Common myeloid progenitor, CD34-positive (primary cell): Measurements from ENCODE around the gene CCNO.

Experiments used
- CTCF ChIA-PET: fragments of 350-600 bp; sonication (Branson Sonifier 250); formaldehyde crosslinking; loops from one replicate; lab custom pipeline; 2021; ENCODE audit warnings: antibody characterized with exemption; lab: Charles Lee
- POLR2A ChIA-PET: fragments of 350-600 bp; sonication (Branson Sonifier 250); formaldehyde crosslinking; loops from one replicate; lab custom pipeline; 2021; ENCODE audit warnings: antibody characterized with exemption; lab: Charles Lee
- DNase-seq, 3 donors: peaks; one replicate each; pipeline versions ENCODE4 v3.0.0 to v3.0.0-alpha.2; 2013
- H3K27ac ChIP-seq, 2 experiments: 1 replicate in 1 of 2; 2 replicates in 1 of 2; pipeline ENCODE4 v1.7.0; 2013; ENCODE audit warnings: inconsistent platforms in 2 of 2, low read length in 2 of 2, mild to moderate bottlenecking in 2 of 2, low read depth in 1 of 2, moderate library complexity in 1 of 2; ENCODE audit not compliant: severe bottlenecking in 2 of 2, insufficient read depth in 1 of 2, poor library complexity in 1 of 2
- H3K27me3 ChIP-seq, 5 experiments: replicated peaks in 2 of 5; 1 replicate in 3 of 5; 2 replicates in 2 of 5; pipeline versions ENCODE4 v1.6.1 to v1.7.0; 2013; ENCODE audit warnings: low read length in 4 of 5, mild to moderate bottlenecking in 2 of 5, moderate library complexity in 2 of 5, inconsistent platforms in 1 of 5; ENCODE audit not compliant: insufficient read depth in 5 of 5, control insufficient read depth in 4 of 5
- H3K36me3 ChIP-seq, 4 experiments: 1 replicate in 2 of 4; 2 replicates in 2 of 4; pipeline versions ENCODE4 v1.6.1 to v1.7.0; 2013; ENCODE audit warnings: low read length in 3 of 4, control low read depth in 1 of 4, mild to moderate bottlenecking in 1 of 4; ENCODE audit not compliant: control insufficient read depth in 4 of 4, insufficient read depth in 4 of 4
- H3K4me1 ChIP-seq, 4 experiments: 1 replicate in 3 of 4; 2 replicates in 1 of 4; pipeline versions ENCODE4 v1.6.1 to v1.7.1; 2013; ENCODE audit warnings: low read length in 3 of 4, mild to moderate bottlenecking in 3 of 4, control low read depth in 1 of 4, inconsistent platforms in 1 of 4, moderate library complexity in 1 of 4; ENCODE audit not compliant: control insufficient read depth in 4 of 4, insufficient read depth in 4 of 4; ENCODE audit errors: control extremely low read depth in 1 of 4
- H3K4me3 ChIP-seq, 7 experiments: 1 replicate in 4 of 7; 2 replicates in 3 of 7; pipeline versions ENCODE4 v1.5.1 to v1.7.0; 2013; ENCODE audit warnings: mild to moderate bottlenecking in 7 of 7, low read length in 6 of 7, moderate library complexity in 6 of 7, inconsistent platforms in 2 of 7, low read depth in 2 of 7, control low read depth in 1 of 7; ENCODE audit not compliant: insufficient read depth in 4 of 7, control insufficient read depth in 1 of 7; ENCODE audit errors: extremely low read depth in 1 of 7
- H3K9me3 ChIP-seq, 5 experiments: 1 replicate in 4 of 5; 2 replicates in 1 of 5; pipeline versions ENCODE4 v1.6.1 to v1.7.1; 2013; ENCODE audit warnings: low read length in 4 of 5, mild to moderate bottlenecking in 2 of 5, inconsistent platforms in 1 of 5, low read depth in 1 of 5, moderate library complexity in 1 of 5; ENCODE audit not compliant: control insufficient read depth in 4 of 5, insufficient read depth in 2 of 5; ENCODE audit errors: control extremely low read depth in 1 of 5
- WGBS: methylation state at CpG from one replicate; pipeline ENCODE4 v1.1.5; 2013; ENCODE audit not compliant: insufficient coverage; 5-methylcytosine and 5-hydroxymethylcytosine counted together

CCNO gene

DNA sequence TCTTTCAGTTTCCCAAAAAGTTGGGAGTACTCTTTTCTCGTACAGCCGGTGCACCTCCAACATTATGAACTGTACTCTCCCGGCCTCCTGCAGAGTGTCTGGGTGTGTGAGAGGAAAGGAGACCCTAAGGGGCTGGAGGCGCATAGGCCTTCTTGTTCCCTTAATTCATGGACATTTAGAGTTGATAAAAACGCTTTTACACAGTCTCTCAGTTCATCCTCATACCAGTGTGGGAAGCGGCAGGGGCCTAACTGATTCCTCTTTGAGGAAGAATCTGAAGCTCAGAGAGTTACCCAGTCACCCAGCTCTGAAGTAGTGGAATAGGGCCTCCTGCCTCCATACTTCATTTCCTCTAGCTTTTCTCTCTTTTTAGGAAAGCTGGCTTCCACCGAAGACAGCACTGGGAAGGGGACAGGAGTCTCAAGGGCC is 9.6 kb downstream of the CCNO start:
- peaks cover 52 to 100% (median 71%) of the 10 kb centered on the region in 5 experiments for H3K27me3 ChIP-seq
- ChIA-PET POLR2A (no interaction called here), CTCF (interaction anchor here (0.9 to 3.8 kb wide), 3 partner anchors 9 to 48 kb away, joined by 5 to 17 read pairs (median 6); no protein-coding TSS in a partner anchor)
- H3K36me3 ChIP-seq: no peaks in the 10 kb centered on the region
- H3K27ac ChIP-seq: no peak overlapping the region
- DNase-seq: no peak
- H3K9me3 ChIP-seq: peaks cover 0 to 7% (median 0%) of the 10 kb centered on the region in 5 experiments
- peaks cover 0 to 42% (median 33%) of the 10 kb centered on the region in 4 experiments for H3K4me1 ChIP-seq
- H3K4me3 ChIP-seq: peak overlapping the region in 2 of 7 experiments; percentile 19 to 37
- 0% methylated on average over 1 of the region's 7 CpGs for WGBS

DNA sequence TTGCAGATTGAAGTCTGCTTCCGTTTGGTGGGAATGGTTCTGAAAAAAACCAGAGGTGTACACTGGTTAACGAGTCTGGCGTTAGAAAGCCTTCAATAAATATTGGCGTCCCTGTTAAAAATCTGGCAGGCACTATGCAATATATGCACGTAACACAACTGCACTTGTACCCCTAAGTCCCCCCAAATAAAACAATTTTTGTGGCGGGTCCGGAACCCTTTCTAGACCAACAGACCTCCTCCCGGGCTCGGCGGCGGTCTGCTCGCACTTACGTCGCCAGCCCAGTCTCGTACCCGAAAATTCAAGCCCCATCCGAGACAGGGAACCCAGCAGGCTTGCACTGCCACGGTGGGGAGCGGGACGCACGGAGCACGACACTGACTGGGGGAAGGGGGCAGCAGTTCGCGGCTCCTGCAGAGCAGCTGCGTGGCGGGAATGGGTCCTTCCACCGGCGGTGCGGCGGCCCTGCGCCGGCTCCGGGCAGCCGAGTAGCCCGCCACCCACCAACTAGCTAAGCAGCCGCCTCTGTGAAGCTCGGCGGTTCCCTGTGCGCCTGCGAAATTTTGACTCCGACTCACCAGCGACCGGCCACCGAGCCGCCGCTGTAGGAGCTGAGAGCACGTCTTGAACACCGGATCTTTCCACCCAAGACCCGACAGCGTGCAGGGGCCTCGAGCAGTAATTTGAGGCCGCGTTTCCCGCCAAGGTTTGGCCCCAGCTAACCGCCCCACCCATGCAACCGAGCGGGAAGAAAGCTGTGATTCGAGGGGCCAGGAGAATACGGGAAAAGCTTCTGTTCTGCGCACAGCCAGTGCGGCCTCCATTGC is 10.2 kb downstream of the CCNO start:
- H3K36me3 ChIP-seq: no peaks in the 10 kb centered on the region
- peaks cover 0 to 7% (median 0%) of the 10 kb centered on the region in 5 experiments for H3K9me3 ChIP-seq
- H3K4me3 ChIP-seq: peak overlapping the region in 4 of 7 experiments; percentile 13 to 37 (median 18)
- peak in 2 of 3 donors; percentile 34 to 41 for DNase-seq
- ChIA-PET POLR2A (no interaction called here), CTCF (interaction anchor here (0.9 to 3.8 kb wide), 3 partner anchors 8 to 48 kb away, joined by 5 to 17 read pairs (median 6); no protein-coding TSS in a partner anchor)
- H3K27ac ChIP-seq: no peak overlapping the region
- H3K4me1 ChIP-seq: peaks cover 0 to 42% (median 33%) of the 10 kb centered on the region in 4 experiments
- H3K27me3 ChIP-seq: peaks cover 45 to 99% (median 65%) of the 10 kb centered on the region in 5 experiments
- 2% methylated on average over 53 of the region's 61 CpGs for WGBS

- Histone ChIP-seq H3K27ac (no peak overlapping the region), H3K9me3 (peaks cover 0 to 7% (median 0%) of the 10 kb centered on the region in 5 experiments), H3K4me3 (no peak overlapping the region), H3K27me3 (peaks cover 40 to 98% (median 67%) of the 10 kb centered on the region in 5 experiments), H3K4me1 (peaks cover 0 to 35% (median 29%) of the 10 kb centered on the region in 4 experiments), H3K36me3 (no peaks in the 10 kb centered on the region)
- ChIA-PET CTCF (interaction anchor here (0.9 kb wide), 1 partner anchor 9 kb away, joined by 3 read pairs; no protein-coding TSS in a partner anchor), POLR2A (no interaction called here)
- 23% methylated on average over 20 of the region's 30 CpGs for WGBS
- DNase-seq: peak in 2 of 3 donors; percentile 28 to 42
Measured at GRCh38 chr5:55222092-55222984, 11.1 kb downstream of the CCNO start.

GRCh38 chr5:55220433-55221185 is 12.8 kb downstream of the CCNO start:
- CTCF ChIA-PET: interaction anchor here (1.5 kb wide), 1 partner anchor 25 kb away, joined by 3 read pairs; no protein-coding TSS in a partner anchor
- H3K27me3 ChIP-seq: peaks cover 33 to 89% (median 62%) of the 10 kb centered on the region in 5 experiments
- 3% methylated on average over 58 of the region's 62 CpGs for WGBS

GRCh38 chr5:55219770-55220169 is 13.6 kb downstream of the CCNO start:
- no CpG with 5 or more reads among the region's 3 CpGs for WGBS
- Histone ChIP-seq H3K4me1 (peaks cover 0 to 23% (median 17%) of the 10 kb centered on the region in 4 experiments), H3K36me3 (no peaks in the 10 kb centered on the region), H3K27ac (no peak overlapping the region), H3K27me3 (peaks cover 25 to 80% (median 53%) of the 10 kb centered on the region in 5 experiments), H3K9me3 (peaks cover 0 to 7% (median 0%) of the 10 kb centered on the region in 5 experiments), H3K4me3 (no peak overlapping the region)
- CTCF ChIA-PET: no interaction called here
- no peak for DNase-seq
- POLR2A ChIA-PET: no interaction called here

More at GRCh38 chr5:55220433-55221185, 12.8 kb downstream of the CCNO start:
- Histone ChIP-seq H3K4me1 (peaks cover 0 to 23% (median 17%) of the 10 kb centered on the region in 4 experiments), H3K4me3 (peak overlapping the region in 4 of 7 experiments; percentile 11 to 55 (median 36)), H3K36me3 (no peaks in the 10 kb centered on the region), H3K27ac (no peak overlapping the region), H3K9me3 (peaks cover 0 to 7% (median 0%) of the 10 kb centered on the region in 5 experiments)
- POLR2A ChIA-PET: interaction anchor here (0.6 kb wide), 1 partner anchor 172 kb away, joined by 6 read pairs; no protein-coding TSS in a partner anchor
- DNase-seq: no peak

DNA sequence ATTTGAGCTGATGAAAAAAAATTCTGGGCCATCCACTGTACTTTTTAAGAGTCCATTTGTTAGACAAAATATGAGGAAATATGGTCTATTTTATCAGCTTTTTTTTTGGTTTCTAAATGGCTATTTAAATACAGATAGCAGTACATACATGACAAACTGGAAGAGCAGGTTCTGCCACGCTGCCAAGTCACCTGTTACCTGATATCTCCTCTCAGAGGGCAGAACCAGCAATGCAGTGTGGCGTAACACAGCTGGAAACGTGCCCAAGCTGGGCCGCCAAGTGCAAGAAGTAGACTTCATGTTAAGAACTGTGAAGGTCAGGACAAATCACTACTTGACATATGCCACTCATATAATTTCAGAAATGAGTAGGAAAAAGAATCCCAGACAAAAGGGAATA is 14.4 kb downstream of the CCNO start:
- DNase-seq: no peak
- 83% methylated on average over 3 of the region's 4 CpGs for WGBS
- CTCF ChIA-PET: interaction anchor here (0.6 to 1.2 kb wide), 2 partner anchors 14 to 264 kb away, joined by 3 to 4 read pairs; partner anchors contain the start of gene CCNO
- POLR2A ChIA-PET: no interaction called here
- Histone ChIP-seq H3K36me3 (no peaks in the 10 kb centered on the region), H3K4me1 (peaks cover 0 to 23% (median 17%) of the 10 kb centered on the region in 4 experiments), H3K27me3 (peaks cover 19 to 78% (median 45%) of the 10 kb centered on the region in 5 experiments), H3K27ac (no peak overlapping the region), H3K9me3 (peaks cover 0 to 7% (median 0%) of the 10 kb centered on the region in 5 experiments), H3K4me3 (no peak overlapping the region)
